ENCODE measurements around the gene SCN2B. TPM values are rescaled to one million over a fixed set of nuclear protein-coding genes. Genes with fewer than 3 reads are reported as not detected.

SCN2B gene
- total RNA-seq, 4 donors from 2014 or later = 0.37 to 9.3 TPM; not detected in 2

- Histone ChIP-seq H3K27ac (no peak overlapping the region), H3K9me3 (no peaks in the 10 kb centered on the region), H3K36me3 (no peaks in the 10 kb centered on the region), H3K27me3 (no peaks in the 10 kb centered on the region), H3K4me1 (no peaks in the 10 kb centered on the region), H3K4me3 (no peak overlapping the region)
- intact Hi-C loops (cut with DNase I; ENCODE audit: low total_unique reads) = no loop called here
- no peak for DNase-seq
- TF ChIP-seq CTCF (IDR thresholded peaks at IDR 0.05) = no peak
- no peak for TF ChIP-seq POLR2A (IDR thresholded peaks at IDR 0.05)
Observed at GRCh38 chr11:118132385-118133151, 43.9 kb downstream of the SCN2B start.

- no peaks in the 10 kb centered on the region for H3K9me3 ChIP-seq
- DNase-seq = no peak
- H3K27me3 ChIP-seq = no peaks in the 10 kb centered on the region
- no peak overlapping the region for H3K27ac ChIP-seq
- H3K36me3 ChIP-seq = no peaks in the 10 kb centered on the region
- TF ChIP-seq POLR2A (IDR thresholded peaks at IDR 0.05) = no peak
- TF ChIP-seq CTCF (IDR thresholded peaks at IDR 0.05) = no peak
- H3K4me1 ChIP-seq = no peaks in the 10 kb centered on the region
- intact Hi-C loops (cut with DNase I; ENCODE audit: low total_unique reads) = no loop called here
- H3K4me3 ChIP-seq = no peak overlapping the region
Observed at GRCh38 chr11:118129471-118130172, 46.8 kb downstream of the SCN2B start.

GRCh38 chr11:118128721-118129470 is 47.5 kb downstream of the SCN2B start:
- H3K4me3 ChIP-seq = no peak overlapping the region
- H3K9me3 ChIP-seq = no peaks in the 10 kb centered on the region
- no peak for TF ChIP-seq POLR2A (IDR thresholded peaks at IDR 0.05)
- H3K4me1 ChIP-seq = no peaks in the 10 kb centered on the region
- intact Hi-C loops (cut with DNase I; ENCODE audit: low total_unique reads) = no loop called here
- no peak for DNase-seq
- H3K27me3 ChIP-seq = no peaks in the 10 kb centered on the region
- H3K27ac ChIP-seq = no peak overlapping the region
- no peaks in the 10 kb centered on the region for H3K36me3 ChIP-seq

- Histone ChIP-seq H3K27ac (no peak overlapping the region), H3K36me3 (no peaks in the 10 kb centered on the region), H3K4me1 (no peaks in the 10 kb centered on the region), H3K9me3 (no peaks in the 10 kb centered on the region), H3K4me3 (no peak overlapping the region), H3K27me3 (no peaks in the 10 kb centered on the region)
- no peak for TF ChIP-seq CTCF (IDR thresholded peaks at IDR 0.05)
- intact Hi-C loops (cut with DNase I; ENCODE audit: low total_unique reads) = no loop called here
- no peak for DNase-seq
Observed at GRCh38 chr11:118128310-118128709, 48.1 kb downstream of the SCN2B start.

GRCh38 chr11:118126082-118126838 is 50.2 kb downstream of the SCN2B start:
- no peaks in the 10 kb centered on the region for H3K36me3 ChIP-seq
- no peaks in the 10 kb centered on the region for H3K27me3 ChIP-seq
- no peak for DNase-seq
- no peak overlapping the region for H3K4me3 ChIP-seq
- TF ChIP-seq POLR2A (IDR thresholded peaks at IDR 0.05) = no peak
- no peak for TF ChIP-seq CTCF (IDR thresholded peaks at IDR 0.05)
- no peaks in the 10 kb centered on the region for H3K9me3 ChIP-seq
- no peaks in the 10 kb centered on the region for H3K4me1 ChIP-seq
- intact Hi-C loops (cut with DNase I; ENCODE audit: low total_unique reads) = no loop called here
- no peak overlapping the region for H3K27ac ChIP-seq

Measured in uterus (tissue), 4 donors.